GM19238 (cell line): ENCODE data around the gene PKNOX1.
"Not testable (repeated sequence)": the region's sequence is repeated elsewhere in the genome, so short reads cannot be mapped to it uniquely, and the experiment has no call there.

Experiments
- DNase-seq: peaks from one replicate; pipeline ENCODE4 v3.0.0; 2011; ENCODE audit warnings: low spot score; ENCODE audit not compliant: insufficient read length

PKNOX1 gene

GRCh38 chr21:42981862-42982261, 7.5 kb downstream of the PKNOX1 start:
- no peak for DNase-seq

GRCh38 chr21:42983103-42983502, 8.7 kb downstream of the PKNOX1 start:
- no peak for DNase-seq

- no peak for DNase-seq
These were observed 9.5 kb downstream of the PKNOX1 start for GRCh38 chr21:42983869-42984268.

- DNase-seq: no peak
These were observed 11.9 kb downstream of the PKNOX1 start for GRCh38 chr21:42986125-42986783.

- no peak for DNase-seq
These were observed 14.0 kb downstream of the PKNOX1 start for GRCh38 chr21:42988236-42988965.

GRCh38 chr21:42989370-42989769, 15.0 kb downstream of the PKNOX1 start:
- DNase-seq: not testable (repeated sequence)

- no peak for DNase-seq
These were observed 15.7 kb downstream of the PKNOX1 start for GRCh38 chr21:42989816-42990650.

GRCh38 chr21:42991992-42992740, 17.8 kb downstream of the PKNOX1 start:
- no peak for DNase-seq

GRCh38 chr21:42993051-42993712, 18.8 kb downstream of the PKNOX1 start:
- no peak for DNase-seq

- DNase-seq: no peak
These were observed 22.7 kb downstream of the PKNOX1 start for GRCh38 chr21:42997053-42997452.

GRCh38 chr21:42997983-42998382, 23.6 kb downstream of the PKNOX1 start:
- not testable (repeated sequence) for DNase-seq

GRCh38 chr21:42999152-42999551, 24.8 kb downstream of the PKNOX1 start:
- not testable (repeated sequence) for DNase-seq

GRCh38 chr21:43000041-43000440, 25.7 kb downstream of the PKNOX1 start:
- DNase-seq: not testable (repeated sequence)

- no peak for DNase-seq
These were observed 27.0 kb downstream of the PKNOX1 start for GRCh38 chr21:43001316-43001715.

- no peak for DNase-seq
These were observed 30.6 kb downstream of the PKNOX1 start for GRCh38 chr21:43004926-43005325.

- DNase-seq: no peak
These were observed 31.3 kb downstream of the PKNOX1 start for GRCh38 chr21:43005635-43006034.

- not testable (repeated sequence) for DNase-seq
These were observed 31.9 kb downstream of the PKNOX1 start for GRCh38 chr21:43006051-43006873.

GRCh38 chr21:43006874-43007208, 32.5 kb downstream of the PKNOX1 start:
- DNase-seq: no peak

- no peak for DNase-seq
These were observed 38.2 kb downstream of the PKNOX1 start for GRCh38 chr21:43012596-43012995.

GRCh38 chr21:43015906-43016540, 41.7 kb downstream of the PKNOX1 start:
- peak; percentile 15 for DNase-seq
